OCI-LY1 (cell line): Measurements from ENCODE around the gene SYT3.

Source experiments
- EZH2 ChIP-seq: fragments of 200-600 bp; sonication (generic), shearing (Covaris generic); IDR thresholded peaks from 2 replicates; pipeline ENCODE4 v1.8.0; 2017; ENCODE audit warnings: borderline replicate concordance, mixed run types, mild to moderate bottlenecking, antibody characterized with exemption, low read length, moderate library complexity, mixed read lengths
- TF ChIP-seq, protein P1 (sequence below): fragments of 200-600 bp; sonication (generic), shearing (Covaris generic); IDR thresholded peaks from 2 replicates; pipeline ENCODE4 v1.5.1; 2017; ENCODE audit warnings: mild to moderate bottlenecking, antibody characterized with exemption, low read length, moderate library complexity, mixed read lengths

DNA sequence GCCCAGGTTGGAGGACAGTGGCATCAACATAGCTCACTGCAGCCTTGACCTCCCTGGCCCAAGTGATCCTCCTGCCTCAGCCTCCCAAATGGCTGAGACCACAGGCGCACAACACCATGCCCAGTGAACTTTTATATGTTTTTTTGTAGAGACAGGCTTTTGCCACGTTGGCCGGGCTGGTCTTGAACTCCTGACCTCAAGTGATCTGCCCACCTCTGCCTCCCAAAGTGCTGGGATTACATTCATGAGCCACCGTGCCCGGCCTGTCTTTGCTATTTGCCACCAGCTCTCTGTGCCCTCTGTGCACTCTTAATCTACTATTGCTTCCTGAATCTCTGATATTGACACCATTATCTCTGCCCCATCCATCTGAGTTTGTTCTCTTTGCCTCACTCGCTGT is 37.2 kb downstream of the SYT3 start:
- TF ChIP-seq, protein P1, sequence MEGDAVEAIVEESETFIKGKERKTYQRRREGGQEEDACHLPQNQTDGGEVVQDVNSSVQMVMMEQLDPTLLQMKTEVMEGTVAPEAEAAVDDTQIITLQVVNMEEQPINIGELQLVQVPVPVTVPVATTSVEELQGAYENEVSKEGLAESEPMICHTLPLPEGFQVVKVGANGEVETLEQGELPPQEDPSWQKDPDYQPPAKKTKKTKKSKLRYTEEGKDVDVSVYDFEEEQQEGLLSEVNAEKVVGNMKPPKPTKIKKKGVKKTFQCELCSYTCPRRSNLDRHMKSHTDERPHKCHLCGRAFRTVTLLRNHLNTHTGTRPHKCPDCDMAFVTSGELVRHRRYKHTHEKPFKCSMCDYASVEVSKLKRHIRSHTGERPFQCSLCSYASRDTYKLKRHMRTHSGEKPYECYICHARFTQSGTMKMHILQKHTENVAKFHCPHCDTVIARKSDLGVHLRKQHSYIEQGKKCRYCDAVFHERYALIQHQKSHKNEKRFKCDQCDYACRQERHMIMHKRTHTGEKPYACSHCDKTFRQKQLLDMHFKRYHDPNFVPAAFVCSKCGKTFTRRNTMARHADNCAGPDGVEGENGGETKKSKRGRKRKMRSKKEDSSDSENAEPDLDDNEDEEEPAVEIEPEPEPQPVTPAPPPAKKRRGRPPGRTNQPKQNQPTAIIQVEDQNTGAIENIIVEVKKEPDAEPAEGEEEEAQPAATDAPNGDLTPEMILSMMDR = no peak
- no peak for TF ChIP-seq EZH2
